ENCODE results near the gene HTR3B.

DNA sequence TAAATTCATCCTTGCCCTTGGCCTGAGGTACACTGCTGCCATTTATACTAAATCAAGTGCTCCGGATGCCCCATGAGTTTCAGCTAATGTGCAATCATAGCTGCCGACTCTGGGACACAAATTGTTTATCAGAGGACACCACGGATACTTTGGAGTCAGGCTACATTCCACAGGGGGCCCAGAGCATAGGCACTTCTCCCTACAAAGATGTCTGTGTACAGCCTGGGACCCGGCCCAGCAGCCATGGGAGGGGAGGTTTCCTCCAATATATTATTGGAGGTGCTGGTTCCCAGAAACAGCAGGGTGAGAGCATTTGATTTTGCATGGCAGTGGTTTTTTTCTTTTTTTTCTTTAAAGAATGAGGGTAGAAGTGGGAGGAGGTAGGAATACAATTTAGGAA lies 31.3 kb downstream of the HTR3B start:
- TF ChIP-seq, protein P1, sequence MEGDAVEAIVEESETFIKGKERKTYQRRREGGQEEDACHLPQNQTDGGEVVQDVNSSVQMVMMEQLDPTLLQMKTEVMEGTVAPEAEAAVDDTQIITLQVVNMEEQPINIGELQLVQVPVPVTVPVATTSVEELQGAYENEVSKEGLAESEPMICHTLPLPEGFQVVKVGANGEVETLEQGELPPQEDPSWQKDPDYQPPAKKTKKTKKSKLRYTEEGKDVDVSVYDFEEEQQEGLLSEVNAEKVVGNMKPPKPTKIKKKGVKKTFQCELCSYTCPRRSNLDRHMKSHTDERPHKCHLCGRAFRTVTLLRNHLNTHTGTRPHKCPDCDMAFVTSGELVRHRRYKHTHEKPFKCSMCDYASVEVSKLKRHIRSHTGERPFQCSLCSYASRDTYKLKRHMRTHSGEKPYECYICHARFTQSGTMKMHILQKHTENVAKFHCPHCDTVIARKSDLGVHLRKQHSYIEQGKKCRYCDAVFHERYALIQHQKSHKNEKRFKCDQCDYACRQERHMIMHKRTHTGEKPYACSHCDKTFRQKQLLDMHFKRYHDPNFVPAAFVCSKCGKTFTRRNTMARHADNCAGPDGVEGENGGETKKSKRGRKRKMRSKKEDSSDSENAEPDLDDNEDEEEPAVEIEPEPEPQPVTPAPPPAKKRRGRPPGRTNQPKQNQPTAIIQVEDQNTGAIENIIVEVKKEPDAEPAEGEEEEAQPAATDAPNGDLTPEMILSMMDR (IDR thresholded peaks at IDR 0.05): no peak
- TF ChIP-seq POLR2A (IDR thresholded peaks at IDR 0.05): no peak

All from Peyer's patch (tissue), 4 donors.